Body of pancreas (tissue), 4 donors: ENCODE results near the gene SH3D19. TPM values are rescaled to one million over a fixed set of nuclear protein-coding genes. Genes with fewer than 3 reads are reported as not detected.
"Not testable (repeated sequence)": the region's sequence is repeated elsewhere in the genome, so short reads cannot be mapped to it uniquely, and the experiment has no call there.

Experiments used
- ATAC-seq: fragments of 150-250 bp; one replicate; pipeline ENCODE4 v1.9.1; 2016
- DNase-seq, 4 donors: peaks; one replicate each; pipeline ENCODE4 v3.0.0-alpha.2; 2019
- H3K27ac ChIP-seq, 4 donors: fragments of 200-600 bp; sonication (generic); 1 replicate in 3 of 4; 2 replicates in 1 of 4; pipeline versions ENCODE4 v1.5.1 to v1.6.1; 2016 to 2019; ENCODE audit warnings: mild to moderate bottlenecking in 1 of 4, mixed read lengths in 1 of 4, moderate library complexity in 1 of 4
- H3K27me3 ChIP-seq, 2 donors: fragments of 200-600 bp; sonication (generic); one replicate each; pipeline ENCODE4 v1.6.0; 2016; ENCODE audit warnings: mild to moderate bottlenecking in 1 of 2
- H3K36me3 ChIP-seq, 2 donors: fragments of 200-600 bp; sonication (generic); replicated peaks in 1 of 2; 2 replicates each; pipeline ENCODE4 v1.5.1; 2016; ENCODE audit warnings: low read depth in 2 of 2; ENCODE audit not compliant: insufficient read depth in 1 of 2
- H3K4me1 ChIP-seq: fragments of 200-600 bp; sonication (generic); one replicate; pipeline ENCODE4 v1.6.0; 2016
- H3K4me3 ChIP-seq, 2 donors: fragments of 200-600 bp; sonication (generic); 1 replicate in 1 of 2; 2 replicates in 1 of 2; pipeline ENCODE4 v1.5.1; 2016 to 2019
- H3K9me3 ChIP-seq, 3 donors: fragments of 200-600 bp; sonication (generic); 1 replicate in 2 of 3; 2 replicates in 1 of 3; pipeline ENCODE4 v1.5.1; 2016
- CTCF ChIP-seq, 7 experiments: fragments of 450-650 bp in 4 of 7; fragments of 200-600 bp in 3 of 7; sonication (generic) in 3 of 7; IDR thresholded peaks; one replicate each; pipeline ENCODE4 v1.5.1; 2016 to 2019; ENCODE audit warnings: antibody characterized with exemption in 7 of 7
- POLR2A ChIP-seq, 3 donors: fragments of 450-650 bp; IDR thresholded peaks; one replicate each; pipeline ENCODE4 v1.6.1; 2016; ENCODE audit warnings: antibody characterized with exemption in 3 of 3, mild to moderate bottlenecking in 2 of 3
- WGBS, 2 donors: methylation state at CpG; one replicate each; pipeline ENCODE4 v1.1.5; 2017; 5-methylcytosine and 5-hydroxymethylcytosine counted together
- intact Hi-C: fragments of 100-400 bp; cut with DNase I; formaldehyde crosslinking; loops from one replicate; pipeline ENCODE4 v1.15.1; 2023
- total RNA-seq, 2 donors: library from RNA; depleted of rRNA; stranded (reverse); fragments of >200 nt; gene quantifications; one replicate each; pipeline ENCODE4 v1.1.0, GENCODE V29; 2016

Gene SH3D19
- total RNA-seq, 2 donors from 2014 or later = 38.1 to 42.8 TPM

- intact Hi-C loops = no loop called here
- WGBS, 2 donors = 94 to 100% methylated on average over 1 of the region's 1 CpG
- H3K36me3 ChIP-seq = peaks cover 0 to 2% of the 10 kb centered on the region in 2 donors
- TF ChIP-seq CTCF (IDR thresholded peaks at IDR 0.05) (no peak), POLR2A (IDR thresholded peaks at IDR 0.05) (no peak)
- no peak overlapping the region for H3K27ac ChIP-seq
- H3K4me1 ChIP-seq = no peaks in the 10 kb centered on the region
- DNase-seq = no peak
- H3K27me3 ChIP-seq = no peaks in the 10 kb centered on the region
- no peak overlapping the region for H3K4me3 ChIP-seq
- no peaks in the 10 kb centered on the region for H3K9me3 ChIP-seq
- ATAC-seq = no peak
These were observed 185.6 kb downstream of the SH3D19 start for GRCh38 chr4:151139814-151140213.

GRCh38 chr4:151136048-151136447 lies 189.4 kb downstream of the SH3D19 start:
- H3K36me3 ChIP-seq, H3K27ac ChIP-seq, intact Hi-C loops, ATAC-seq, DNase-seq, H3K27me3 ChIP-seq, H3K4me1 ChIP-seq, H3K4me3 ChIP-seq, H3K9me3 ChIP-seq: not testable (repeated sequence)
- WGBS, 2 donors = 95 to 97% methylated on average over 3 of the region's 3 CpGs

GRCh38 chr4:151133311-151133710 lies 192.1 kb downstream of the SH3D19 start:
- TF ChIP-seq POLR2A (IDR thresholded peaks at IDR 0.05) (no peak), CTCF (IDR thresholded peaks at IDR 0.05) (no peak)
- H3K36me3 ChIP-seq = no peaks in the 10 kb centered on the region
- H3K9me3 ChIP-seq = no peaks in the 10 kb centered on the region
- no peak for ATAC-seq
- H3K27ac ChIP-seq = no peak overlapping the region
- intact Hi-C loops = no loop called here
- no peak overlapping the region for H3K4me3 ChIP-seq
- no peaks in the 10 kb centered on the region for H3K27me3 ChIP-seq
- DNase-seq = no peak
- no peaks in the 10 kb centered on the region for H3K4me1 ChIP-seq
- 50 to 57% methylated on average over 5 of the region's 5 CpGs for WGBS, 2 donors

- Histone ChIP-seq H3K9me3 (no peaks in the 10 kb centered on the region), H3K36me3 (no peaks in the 10 kb centered on the region), H3K27me3 (no peaks in the 10 kb centered on the region), H3K4me1 (no peaks in the 10 kb centered on the region), H3K4me3 (no peak overlapping the region), H3K27ac (no peak overlapping the region)
- 72 to 92% methylated on average over 1 of the region's 1 CpG for WGBS, 2 donors
- no peak for ATAC-seq
- DNase-seq = no peak
- intact Hi-C loops = no loop called here
- TF ChIP-seq POLR2A (IDR thresholded peaks at IDR 0.05) = no peak
- TF ChIP-seq CTCF (IDR thresholded peaks at IDR 0.05) = no peak
These were observed 195.6 kb downstream of the SH3D19 start for GRCh38 chr4:151129796-151130195.

GRCh38 chr4:151117371-151117962 lies 207.9 kb downstream of the SH3D19 start:
- WGBS, 2 donors = 36 to 45% methylated on average over 13 to 14 of the region's 14 CpGs
- no peaks in the 10 kb centered on the region for H3K4me1 ChIP-seq
- no peak overlapping the region for H3K4me3 ChIP-seq
- H3K36me3 ChIP-seq = no peaks in the 10 kb centered on the region
- intact Hi-C loops = no loop called here
- H3K9me3 ChIP-seq = no peaks in the 10 kb centered on the region
- ATAC-seq (peak; percentile 87), DNase-seq (peak; percentile 61 to 77 (median 69))
- no peak overlapping the region for H3K27ac ChIP-seq
- TF ChIP-seq POLR2A (IDR thresholded peaks at IDR 0.05) (no peak), CTCF (IDR thresholded peaks at IDR 0.05) (peak in 6 of 7 experiments; percentile 51 to 70 (median 64))
- H3K27me3 ChIP-seq = no peaks in the 10 kb centered on the region
